WTC11 (cell line): ENCODE results near the gene MIGA1. TPM values are rescaled to one million over a fixed set of nuclear protein-coding genes. Genes with fewer than 3 reads are reported as not detected.
"Not testable (repeated sequence)": the region's sequence is repeated elsewhere in the genome, so short reads cannot be mapped to it uniquely, and the experiment has no call there.

Experiments used
- ATAC-seq: fragments of 200-7000 bp; cut with Tn5 transposase; 2 replicates; pipeline ENCODE4 v1.10.0; 2021; ENCODE audit warnings: mild to moderate bottlenecking, moderate library complexity
- CTCF ChIA-PET: fragments of 300-600 bp; sonication (Branson Sonifier 250); formaldehyde crosslinking; loops from one replicate; lab custom pipeline; 2021; ENCODE audit warnings: antibody characterized with exemption; lab: Charles Lee
- POLR2A ChIA-PET: fragments of 350-600 bp; sonication (Branson Sonifier 250); formaldehyde crosslinking; loops from one replicate; lab custom pipeline; 2021; ENCODE audit warnings: antibody characterized with exemption; lab: Charles Lee
- DNase-seq: peaks from one replicate; pipeline ENCODE4 v3.0.0; 2021; ENCODE audit warnings: low spot score
- H3K27ac Mint-ChIP-seq: 2 replicates; pipeline ENCODE4 v1.8.0; 2021; ENCODE audit warnings: mixed read lengths
- H3K27me3 Mint-ChIP-seq: 2 replicates; pipeline ENCODE4 v1.8.0; 2021; ENCODE audit warnings: low read depth, mild to moderate bottlenecking, moderate library complexity, mixed read lengths
- H3K36me3 Mint-ChIP-seq: 2 replicates; pipeline ENCODE4 v1.8.0; 2021; ENCODE audit warnings: mixed read lengths
- H3K4me1 Mint-ChIP-seq: 2 replicates; pipeline ENCODE4 v1.8.0; 2022; ENCODE audit warnings: mixed read lengths
- H3K4me3 Mint-ChIP-seq: 2 replicates; pipeline ENCODE4 v1.8.0; 2021; ENCODE audit warnings: mild to moderate bottlenecking, moderate library complexity, mixed read lengths
- H3K9me3 Mint-ChIP-seq: 2 replicates; pipeline ENCODE4 v1.8.0; 2021; ENCODE audit warnings: mixed read lengths
- ATF1 ChIP-seq: sonication (generic); formaldehyde crosslinking; IDR thresholded peaks from 2 replicates; pipeline ENCODE4 v1.8.1; 2023; ENCODE audit warnings: mild to moderate bottlenecking, moderate library complexity, missing genetic modification reagents
- CREB1 ChIP-seq: sonication (generic); formaldehyde crosslinking; IDR thresholded peaks from 2 replicates; pipeline ENCODE4 v1.8.0; 2023; ENCODE audit warnings: mild to moderate bottlenecking, missing genetic modification reagents
- ESRRA ChIP-seq: sonication (generic); formaldehyde crosslinking; IDR thresholded peaks from 2 replicates; pipeline ENCODE4 v1.8.1; 2022; ENCODE audit warnings: mild to moderate bottlenecking, missing genetic modification reagents, borderline replicate concordance
- ETV6 ChIP-seq: sonication (generic); formaldehyde crosslinking; IDR thresholded peaks from 2 replicates; pipeline ENCODE4 v1.8.1; 2022; ENCODE audit warnings: mild to moderate bottlenecking, missing genetic modification reagents
- FOXJ3 ChIP-seq: sonication (generic); formaldehyde crosslinking; IDR thresholded peaks from 2 replicates; pipeline ENCODE4 v1.9.0; 2021; ENCODE audit warnings: missing genetic modification reagents, mild to moderate bottlenecking, borderline replicate concordance
- FOXP1 ChIP-seq: sonication (generic); formaldehyde crosslinking; IDR thresholded peaks from 2 replicates; pipeline ENCODE4 v1.8.0; 2022; ENCODE audit warnings: missing genetic modification reagents, mild to moderate bottlenecking, moderate library complexity, borderline replicate concordance
- NR3C1 ChIP-seq: sonication (generic); formaldehyde crosslinking; conservative IDR thresholded peaks from 2 replicates; pipeline ENCODE4 v1.8.1; 2023; ENCODE audit warnings: low read depth, mild to moderate bottlenecking, missing genetic modification reagents
- SMAD4 ChIP-seq: sonication (generic); formaldehyde crosslinking; IDR thresholded peaks from 2 replicates; pipeline ENCODE4 v1.8.0; 2022; ENCODE audit warnings: mild to moderate bottlenecking, missing genetic modification reagents
- SOX15 ChIP-seq: fragments of 250-450 bp; sonication (Bioruptor Pico); IDR thresholded peaks from 2 replicates; pipeline ENCODE4 v1.9.0; 2021; ENCODE audit warnings: mild to moderate bottlenecking
- TCF7 ChIP-seq: sonication (generic); formaldehyde crosslinking; IDR thresholded peaks from 2 replicates; pipeline ENCODE4 v1.8.0; 2022; ENCODE audit warnings: mild to moderate bottlenecking, low read depth, missing genetic modification reagents, moderate library complexity
- TP53 ChIP-seq: sonication (generic); formaldehyde crosslinking; IDR thresholded peaks from 2 replicates; pipeline ENCODE4 v1.8.1; 2023; ENCODE audit warnings: mild to moderate bottlenecking, missing genetic modification reagents
- ZNF263 ChIP-seq: sonication (generic); formaldehyde crosslinking; IDR thresholded peaks from 2 replicates; pipeline ENCODE4 v1.8.1; 2022; ENCODE audit warnings: low read depth, mild to moderate bottlenecking, moderate library complexity, missing genetic modification reagents
- total RNA-seq: library from RNA; stranded (reverse); gene quantifications from 3 replicates; pipeline ENCODE4 v1.2.3, GENCODE V29; 2021
- TF ChIP-seq, protein P1 (sequence below): fragments of 250-450 bp; sonication (Bioruptor Pico); IDR thresholded peaks from 2 replicates; pipeline ENCODE4 v1.9.0; 2021; ENCODE audit warnings: moderate library complexity, mild to moderate bottlenecking, inconsistent platforms, borderline replicate concordance
- TF ChIP-seq, protein P2 (sequence below): fragments of 250-450 bp; sonication (Bioruptor Pico); IDR thresholded peaks from 2 replicates; pipeline ENCODE4 v1.8.0; 2021; ENCODE audit warnings: mild to moderate bottlenecking
- TF ChIP-seq, protein P3 (sequence below): sonication (generic); formaldehyde crosslinking; IDR thresholded peaks from 2 replicates; pipeline ENCODE4 v1.8.1; 2023; ENCODE audit warnings: mild to moderate bottlenecking, moderate library complexity, missing genetic modification reagents
- TF ChIP-seq, protein P4 (sequence below): sonication (generic); formaldehyde crosslinking; IDR thresholded peaks from 2 replicates; pipeline ENCODE4 v1.8.1; 2023; ENCODE audit warnings: mild to moderate bottlenecking, missing genetic modification reagents
- TF ChIP-seq, protein P5 (sequence below): sonication (generic); formaldehyde crosslinking; IDR thresholded peaks from 2 replicates; pipeline ENCODE4 v1.8.0; 2023; ENCODE audit warnings: missing genetic modification reagents, mild to moderate bottlenecking, borderline replicate concordance

Gene MIGA1
- total RNA-seq, 1 experiment from 2014 or later, result 6.2 TPM

DNA sequence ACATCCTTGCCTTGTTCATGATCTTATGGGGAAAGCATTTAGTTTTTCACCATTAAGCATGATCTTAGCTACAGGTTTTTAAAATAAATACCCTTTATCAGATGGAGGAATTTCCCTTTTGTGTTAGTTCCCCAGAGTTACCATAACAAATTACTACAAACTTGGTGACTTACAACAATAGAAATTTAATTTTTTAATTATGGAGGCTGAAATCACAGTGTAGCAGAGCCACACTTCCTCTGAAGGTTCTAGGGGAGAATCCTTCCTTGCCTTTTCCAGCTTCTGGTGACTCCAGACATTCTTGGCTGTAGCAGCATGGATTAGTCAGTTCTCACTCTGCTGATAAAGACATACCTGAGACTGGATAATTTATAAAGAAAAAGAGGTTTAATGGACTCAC, 18.5 kb downstream of the MIGA1 start:
- no peak overlapping the region for H3K4me3 Mint-ChIP-seq
- H3K36me3 Mint-ChIP-seq, result no peaks in the 10 kb centered on the region
- ATAC-seq (no peak), DNase-seq (no peak)
- CTCF ChIA-PET, result interaction anchor here (1.9 kb wide), 1 partner anchor 90 kb away, joined by 4 read pairs; the partner anchor contains the start of gene NEXN
- no peaks in the 10 kb centered on the region for H3K9me3 Mint-ChIP-seq
- TF ChIP-seq, protein P1, sequence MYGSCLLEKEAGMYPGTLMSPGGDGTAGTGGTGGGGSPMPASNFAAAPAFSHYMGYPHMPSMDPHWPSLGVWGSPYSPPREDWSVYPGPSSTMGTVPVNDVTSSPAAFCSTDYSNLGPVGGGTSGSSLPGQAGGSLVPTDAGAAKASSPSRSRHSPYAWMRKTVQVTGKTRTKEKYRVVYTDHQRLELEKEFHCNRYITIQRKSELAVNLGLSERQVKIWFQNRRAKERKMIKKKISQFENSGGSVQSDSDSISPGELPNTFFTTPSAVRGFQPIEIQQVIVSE, result no peak
- TF ChIP-seq SMAD4 (CRISPR knock-in tag), result no peak
- TF ChIP-seq, all 79 proteins: peak for 0
- POLR2A ChIA-PET, result no interaction called here
- H3K4me1 Mint-ChIP-seq, result no peaks in the 10 kb centered on the region
- H3K27ac Mint-ChIP-seq, result no peak overlapping the region
- H3K27me3 Mint-ChIP-seq, result no peaks in the 10 kb centered on the region; the same call in 1 of the 2 replicates

DNA sequence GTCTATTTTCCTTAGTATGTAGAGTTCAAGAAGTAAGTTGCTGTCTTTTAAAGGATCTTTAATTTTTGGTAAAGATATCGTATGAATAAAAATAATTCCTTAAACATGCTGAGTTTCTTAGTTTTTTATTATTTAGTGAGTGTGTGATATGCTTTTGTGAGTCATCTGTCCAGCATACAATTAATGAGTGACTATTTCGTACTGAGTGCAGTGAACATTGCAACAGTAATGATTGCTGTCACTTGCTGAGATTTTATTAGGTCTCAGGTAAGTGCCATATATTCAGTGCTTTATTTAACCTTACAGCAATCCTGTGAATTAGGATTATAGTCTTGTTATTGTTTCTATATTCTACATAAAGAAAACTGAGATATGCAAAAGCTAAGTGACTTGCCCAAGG, 22.6 kb downstream of the MIGA1 start:
- no peak for TF ChIP-seq ZNF263 (CRISPR knock-in tag)
- TF ChIP-seq, protein P2, sequence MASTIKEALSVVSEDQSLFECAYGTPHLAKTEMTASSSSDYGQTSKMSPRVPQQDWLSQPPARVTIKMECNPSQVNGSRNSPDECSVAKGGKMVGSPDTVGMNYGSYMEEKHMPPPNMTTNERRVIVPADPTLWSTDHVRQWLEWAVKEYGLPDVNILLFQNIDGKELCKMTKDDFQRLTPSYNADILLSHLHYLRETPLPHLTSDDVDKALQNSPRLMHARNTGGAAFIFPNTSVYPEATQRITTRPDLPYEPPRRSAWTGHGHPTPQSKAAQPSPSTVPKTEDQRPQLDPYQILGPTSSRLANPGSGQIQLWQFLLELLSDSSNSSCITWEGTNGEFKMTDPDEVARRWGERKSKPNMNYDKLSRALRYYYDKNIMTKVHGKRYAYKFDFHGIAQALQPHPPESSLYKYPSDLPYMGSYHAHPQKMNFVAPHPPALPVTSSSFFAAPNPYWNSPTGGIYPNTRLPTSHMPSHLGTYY (CRISPR knock-in tag), result no peak
- Mint-ChIP-seq H3K4me1 (no peaks in the 10 kb centered on the region), H3K36me3 (peaks cover 3% of the 10 kb centered on the region; the same call in 1 of the 2 replicates), H3K9me3 (no peaks in the 10 kb centered on the region), H3K4me3 (no peak overlapping the region), H3K27me3 (no peaks in the 10 kb centered on the region; the same call in 1 of the 2 replicates), H3K27ac (no peak overlapping the region)
- ChIA-PET CTCF (no interaction called here), POLR2A (no interaction called here)
- DNase-seq, result no peak
- ATAC-seq, result no peak

DNA sequence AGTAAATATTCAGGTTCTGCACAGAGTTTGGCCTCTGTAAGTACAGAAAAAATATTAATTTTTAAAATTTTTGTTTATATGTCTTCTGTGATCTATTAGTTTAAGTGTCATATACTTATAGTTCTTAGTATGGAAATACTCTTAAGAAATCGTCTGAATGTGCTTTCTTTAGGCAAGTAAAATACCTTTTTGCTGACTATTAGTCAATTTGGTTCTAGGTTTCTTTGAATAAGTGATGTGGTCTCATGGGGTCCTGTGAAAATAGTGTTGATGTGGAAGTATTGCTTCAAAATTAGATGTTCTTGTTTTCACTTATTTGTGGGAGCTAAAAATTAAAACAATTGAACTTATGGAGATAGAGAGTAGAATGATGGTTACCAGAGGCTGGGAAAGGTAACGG, 23.9 kb downstream of the MIGA1 start:
- CTCF ChIA-PET, result no interaction called here
- Mint-ChIP-seq H3K27me3 (no peaks in the 10 kb centered on the region; the same call in 1 of the 2 replicates), H3K27ac (no peak overlapping the region), H3K4me3 (no peak overlapping the region), H3K9me3 (no peaks in the 10 kb centered on the region), H3K4me1 (no peaks in the 10 kb centered on the region), H3K36me3 (peaks cover 6% of the 10 kb centered on the region)
- POLR2A ChIA-PET, result no interaction called here
- TF ChIP-seq TP53 (CRISPR knock-in tag) (no peak), ESRRA (CRISPR knock-in tag) (no peak), CREB1 (CRISPR knock-in tag) (no peak), FOXP1 (no peak), TCF7 (no peak), SOX15 (CRISPR knock-in tag) (no peak), ETV6 (CRISPR knock-in tag) (no peak), FOXJ3 (CRISPR knock-in tag) (no peak), ATF1 (CRISPR knock-in tag) (no peak), NR3C1 (no peak)
- TF ChIP-seq, protein P3, sequence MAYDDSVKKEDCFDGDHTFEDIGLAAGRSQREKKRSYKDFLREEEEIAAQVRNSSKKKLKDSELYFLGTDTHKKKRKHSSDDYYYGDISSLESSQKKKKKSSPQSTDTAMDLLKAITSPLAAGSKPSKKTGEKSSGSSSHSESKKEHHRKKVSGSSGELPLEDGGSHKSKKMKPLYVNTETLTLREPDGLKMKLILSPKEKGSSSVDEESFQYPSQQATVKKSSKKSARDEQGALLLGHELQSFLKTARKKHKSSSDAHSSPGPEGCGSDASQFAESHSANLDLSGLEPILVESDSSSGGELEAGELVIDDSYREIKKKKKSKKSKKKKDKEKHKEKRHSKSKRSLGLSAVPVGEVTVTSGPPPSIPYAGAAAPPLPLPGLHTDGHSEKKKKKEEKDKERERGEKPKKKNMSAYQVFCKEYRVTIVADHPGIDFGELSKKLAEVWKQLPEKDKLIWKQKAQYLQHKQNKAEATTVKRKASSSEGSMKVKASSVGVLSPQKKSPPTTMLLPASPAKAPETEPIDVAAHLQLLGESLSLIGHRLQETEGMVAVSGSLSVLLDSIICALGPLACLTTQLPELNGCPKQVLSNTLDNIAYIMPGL (CRISPR knock-in tag), result no peak
- TF ChIP-seq, protein P4, sequence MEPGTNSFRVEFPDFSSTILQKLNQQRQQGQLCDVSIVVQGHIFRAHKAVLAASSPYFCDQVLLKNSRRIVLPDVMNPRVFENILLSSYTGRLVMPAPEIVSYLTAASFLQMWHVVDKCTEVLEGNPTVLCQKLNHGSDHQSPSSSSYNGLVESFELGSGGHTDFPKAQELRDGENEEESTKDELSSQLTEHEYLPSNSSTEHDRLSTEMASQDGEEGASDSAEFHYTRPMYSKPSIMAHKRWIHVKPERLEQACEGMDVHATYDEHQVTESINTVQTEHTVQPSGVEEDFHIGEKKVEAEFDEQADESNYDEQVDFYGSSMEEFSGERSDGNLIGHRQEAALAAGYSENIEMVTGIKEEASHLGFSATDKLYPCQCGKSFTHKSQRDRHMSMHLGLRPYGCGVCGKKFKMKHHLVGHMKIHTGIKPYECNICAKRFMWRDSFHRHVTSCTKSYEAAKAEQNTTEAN, result no peak
- TF ChIP-seq, protein P5, sequence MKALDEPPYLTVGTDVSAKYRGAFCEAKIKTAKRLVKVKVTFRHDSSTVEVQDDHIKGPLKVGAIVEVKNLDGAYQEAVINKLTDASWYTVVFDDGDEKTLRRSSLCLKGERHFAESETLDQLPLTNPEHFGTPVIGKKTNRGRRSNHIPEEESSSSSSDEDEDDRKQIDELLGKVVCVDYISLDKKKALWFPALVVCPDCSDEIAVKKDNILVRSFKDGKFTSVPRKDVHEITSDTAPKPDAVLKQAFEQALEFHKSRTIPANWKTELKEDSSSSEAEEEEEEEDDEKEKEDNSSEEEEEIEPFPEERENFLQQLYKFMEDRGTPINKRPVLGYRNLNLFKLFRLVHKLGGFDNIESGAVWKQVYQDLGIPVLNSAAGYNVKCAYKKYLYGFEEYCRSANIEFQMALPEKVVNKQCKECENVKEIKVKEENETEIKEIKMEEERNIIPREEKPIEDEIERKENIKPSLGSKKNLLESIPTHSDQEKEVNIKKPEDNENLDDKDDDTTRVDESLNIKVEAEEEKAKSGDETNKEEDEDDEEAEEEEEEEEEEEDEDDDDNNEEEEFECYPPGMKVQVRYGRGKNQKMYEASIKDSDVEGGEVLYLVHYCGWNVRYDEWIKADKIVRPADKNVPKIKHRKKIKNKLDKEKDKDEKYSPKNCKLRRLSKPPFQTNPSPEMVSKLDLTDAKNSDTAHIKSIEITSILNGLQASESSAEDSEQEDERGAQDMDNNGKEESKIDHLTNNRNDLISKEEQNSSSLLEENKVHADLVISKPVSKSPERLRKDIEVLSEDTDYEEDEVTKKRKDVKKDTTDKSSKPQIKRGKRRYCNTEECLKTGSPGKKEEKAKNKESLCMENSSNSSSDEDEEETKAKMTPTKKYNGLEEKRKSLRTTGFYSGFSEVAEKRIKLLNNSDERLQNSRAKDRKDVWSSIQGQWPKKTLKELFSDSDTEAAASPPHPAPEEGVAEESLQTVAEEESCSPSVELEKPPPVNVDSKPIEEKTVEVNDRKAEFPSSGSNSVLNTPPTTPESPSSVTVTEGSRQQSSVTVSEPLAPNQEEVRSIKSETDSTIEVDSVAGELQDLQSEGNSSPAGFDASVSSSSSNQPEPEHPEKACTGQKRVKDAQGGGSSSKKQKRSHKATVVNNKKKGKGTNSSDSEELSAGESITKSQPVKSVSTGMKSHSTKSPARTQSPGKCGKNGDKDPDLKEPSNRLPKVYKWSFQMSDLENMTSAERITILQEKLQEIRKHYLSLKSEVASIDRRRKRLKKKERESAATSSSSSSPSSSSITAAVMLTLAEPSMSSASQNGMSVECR, result no peak
- ATAC-seq, result no peak
- DNase-seq, result no peak

DNA sequence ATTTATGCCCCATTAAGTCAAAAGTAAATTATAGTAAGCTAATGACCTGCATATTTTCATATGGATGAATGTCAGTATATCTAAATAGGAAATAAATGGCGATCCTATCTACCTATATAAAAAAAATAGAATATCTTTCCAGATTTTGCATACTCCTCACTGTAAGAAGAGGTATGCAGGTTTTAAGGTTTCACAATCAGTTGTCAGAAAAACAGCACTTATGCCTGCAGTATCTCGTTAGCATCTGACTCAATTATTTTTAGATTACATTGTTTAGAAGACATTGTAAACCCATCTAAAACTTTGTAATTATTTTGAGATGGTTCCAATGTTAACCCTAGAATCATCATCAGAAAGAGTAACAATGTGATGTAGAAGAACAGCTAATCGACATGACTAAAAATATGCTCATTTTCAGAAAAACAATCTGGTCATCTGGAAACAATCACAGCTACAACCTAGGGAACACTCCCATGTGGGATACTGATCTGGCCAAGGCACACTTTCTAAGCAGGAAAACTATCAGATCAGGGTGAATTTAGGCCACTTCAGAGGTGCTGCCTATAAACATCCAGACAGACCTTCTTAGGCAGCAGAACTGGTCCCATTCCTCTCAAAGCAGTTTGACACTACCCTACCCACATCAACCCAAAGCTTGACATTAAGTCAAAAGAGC, 30.5 kb downstream of the MIGA1 start:
- H3K27ac Mint-ChIP-seq, DNase-seq, H3K27me3 Mint-ChIP-seq, POLR2A ChIA-PET, H3K4me3 Mint-ChIP-seq, H3K9me3 Mint-ChIP-seq, ATAC-seq, CTCF ChIA-PET, H3K4me1 Mint-ChIP-seq: not testable (repeated sequence)
- peaks cover 15% of the 10 kb centered on the region for H3K36me3 Mint-ChIP-seq

DNA sequence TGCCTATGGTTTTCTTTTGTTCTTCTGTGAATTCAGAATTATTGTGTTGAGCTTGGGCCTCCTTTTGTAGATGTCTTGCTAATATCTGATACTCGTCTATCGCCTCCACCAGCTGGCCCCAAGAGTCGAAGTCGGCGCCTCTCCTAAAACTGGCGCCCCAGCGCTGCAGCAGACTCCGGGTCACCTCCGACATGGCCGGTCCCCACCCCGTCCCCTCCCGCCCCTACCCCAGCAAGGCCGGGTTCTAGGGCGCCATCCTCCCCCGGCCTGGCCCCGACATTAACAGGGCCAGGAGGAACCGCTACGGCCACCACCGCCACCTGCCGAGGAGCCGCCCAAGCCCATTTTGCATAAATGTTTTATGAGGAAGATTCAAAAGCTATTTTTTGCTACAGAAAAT, 32.1 kb downstream of the MIGA1 start:
- POLR2A ChIA-PET, H3K27me3 Mint-ChIP-seq, CTCF ChIA-PET, DNase-seq, ATAC-seq, H3K4me3 Mint-ChIP-seq, H3K9me3 Mint-ChIP-seq, H3K4me1 Mint-ChIP-seq, H3K27ac Mint-ChIP-seq: not testable (repeated sequence)
- H3K36me3 Mint-ChIP-seq, result peaks cover 17% of the 10 kb centered on the region
